ENCODE measurements around the gene CDC42EP1.

CDC42EP1 gene

GRCh38 chr22:37521236-37521739 is 39.0 kb upstream of the CDC42EP1 start:
- Histone ChIP-seq H3K4me3 (ENCODE audit: low read depth, low read length, poor library complexity, severe bottlenecking) (no peak overlapping the region), H3K9me3 (ENCODE audit: low read length) (peaks cover 2% of the 10 kb centered on the region; the same call in 1 of the 2 replicates), H3K27me3 (ENCODE audit: insufficient read depth, low read length) (peaks cover 19% of the 10 kb centered on the region), H3F3A (ENCODE audit: insufficient read depth, low read length) (no peaks in the 10 kb centered on the region), H3K27ac (ENCODE audit: low read depth, low read length, poor library complexity, severe bottlenecking) (no peak overlapping the region), H2AFZ (ENCODE audit: low read length) (no peak overlapping the region), H3K79me2 (ENCODE audit: insufficient read depth, low read length) (no peaks in the 10 kb centered on the region), H3K4me1 (ENCODE audit: insufficient read depth, low read length, severe bottlenecking) (no peaks in the 10 kb centered on the region), H3K4me2 (ENCODE audit: low read length) (no peak overlapping the region), H3K36me3 (ENCODE audit: insufficient read depth, low read length) (no peaks in the 10 kb centered on the region), H3K9ac (ENCODE audit: low read length) (no peak overlapping the region), H3K9me2 (ENCODE audit: low read depth, low read length) (no peaks in the 10 kb centered on the region), H4K20me1 (ENCODE audit: insufficient read depth, low read length) (no peaks in the 10 kb centered on the region)
- TF ChIP-seq EZH2 (IDR thresholded peaks at IDR 0.05; ENCODE audit: borderline replicate concordance, low read length) (no peak), CTCF (IDR thresholded peaks at IDR 0.05; ENCODE audit: low read length) (no peak)

DNA sequence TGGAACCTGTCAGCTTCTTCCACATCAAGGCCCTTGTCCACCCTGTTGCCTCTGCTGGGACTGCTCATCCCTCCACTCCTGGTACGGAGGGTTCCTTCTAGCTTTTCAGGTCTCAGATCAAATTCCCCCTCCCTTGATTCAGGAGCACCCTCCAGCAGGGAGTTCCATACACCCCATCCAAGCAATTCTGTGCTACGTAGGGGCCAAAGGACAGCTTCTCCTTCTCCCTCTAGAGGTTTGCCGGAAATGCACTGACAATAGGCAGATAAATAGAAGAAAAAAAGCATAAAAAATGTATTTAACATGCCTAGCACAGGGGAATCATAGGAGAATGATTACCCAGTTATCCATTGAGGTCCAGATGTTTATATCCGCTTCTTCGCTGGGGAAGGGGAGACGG is 37.8 kb upstream of the CDC42EP1 start:
- no peak for TF ChIP-seq EZH2 (IDR thresholded peaks at IDR 0.05; ENCODE audit: borderline replicate concordance, low read length)
- no peak for TF ChIP-seq CTCF (IDR thresholded peaks at IDR 0.05; ENCODE audit: low read length)
- H3K4me2 ChIP-seq (ENCODE audit: low read length) = no peak overlapping the region
- H3F3A ChIP-seq (ENCODE audit: insufficient read depth, low read length) = no peaks in the 10 kb centered on the region
- no peaks in the 10 kb centered on the region for H3K79me2 ChIP-seq (ENCODE audit: insufficient read depth, low read length)
- no peak overlapping the region for H2AFZ ChIP-seq (ENCODE audit: low read length)
- peaks cover 18% of the 10 kb centered on the region for H3K27me3 ChIP-seq (ENCODE audit: insufficient read depth, low read length)
- no peak overlapping the region for H3K9ac ChIP-seq (ENCODE audit: low read length)
- no peak overlapping the region for H3K4me3 ChIP-seq (ENCODE audit: low read depth, low read length, poor library complexity, severe bottlenecking)
- no peaks in the 10 kb centered on the region for H3K9me2 ChIP-seq (ENCODE audit: low read depth, low read length)
- H3K4me1 ChIP-seq (ENCODE audit: insufficient read depth, low read length, severe bottlenecking) = no peaks in the 10 kb centered on the region
- no peaks in the 10 kb centered on the region for H4K20me1 ChIP-seq (ENCODE audit: insufficient read depth, low read length)
- H3K27ac ChIP-seq (ENCODE audit: low read depth, low read length, poor library complexity, severe bottlenecking) = no peak overlapping the region
- no peaks in the 10 kb centered on the region for H3K36me3 ChIP-seq (ENCODE audit: insufficient read depth, low read length)
- H3K9me3 ChIP-seq (ENCODE audit: low read length) = no peaks in the 10 kb centered on the region

GRCh38 chr22:37525073-37525745 is 35.1 kb upstream of the CDC42EP1 start:
- Histone ChIP-seq H3K4me3 (ENCODE audit: low read depth, low read length, poor library complexity, severe bottlenecking) (no peak overlapping the region), H3K36me3 (ENCODE audit: insufficient read depth, low read length) (no peaks in the 10 kb centered on the region), H3K9me3 (ENCODE audit: low read length) (no peaks in the 10 kb centered on the region), H3K27ac (ENCODE audit: low read depth, low read length, poor library complexity, severe bottlenecking) (no peak overlapping the region), H3K4me1 (ENCODE audit: insufficient read depth, low read length, severe bottlenecking) (no peaks in the 10 kb centered on the region), H2AFZ (ENCODE audit: low read length) (no peak overlapping the region), H3K79me2 (ENCODE audit: insufficient read depth, low read length) (no peaks in the 10 kb centered on the region), H3F3A (ENCODE audit: insufficient read depth, low read length) (no peaks in the 10 kb centered on the region), H3K4me2 (ENCODE audit: low read length) (no peak overlapping the region), H3K27me3 (ENCODE audit: insufficient read depth, low read length) (peaks cover 6% of the 10 kb centered on the region), H3K9ac (ENCODE audit: low read length) (no peak overlapping the region), H4K20me1 (ENCODE audit: insufficient read depth, low read length) (no peaks in the 10 kb centered on the region), H3K9me2 (ENCODE audit: low read depth, low read length) (no peaks in the 10 kb centered on the region)
- TF ChIP-seq CTCF (IDR thresholded peaks at IDR 0.05; ENCODE audit: low read length) = no peak
- no peak for TF ChIP-seq EZH2 (IDR thresholded peaks at IDR 0.05; ENCODE audit: borderline replicate concordance, low read length)
